ENCODE results near the gene G6PD.
"Not testable (repeated sequence)": the region's sequence is repeated elsewhere in the genome, so short reads cannot be mapped to it uniquely, and the experiment has no call there.

G6PD gene

GRCh38 chrX:154546354-154547244 is at the start of gene G6PD:
Gene G6PD (minus strand): TSS chrX:154546846. CDS start chrX:154546155, 691 bp downstream.
- peak; percentile 12 for DNase-seq

GRCh38 chrX:154595559-154596249 is 49.1 kb upstream of the G6PD start:
- no peak for DNase-seq

- DNase-seq: no peak
Observed at GRCh38 chrX:154594491-154594890, 47.8 kb upstream of the G6PD start.

- no peak for DNase-seq
Observed at GRCh38 chrX:154593201-154593600, 46.6 kb upstream of the G6PD start.

GRCh38 chrX:154592505-154592904 is 45.9 kb upstream of the G6PD start:
- no peak for DNase-seq

GRCh38 chrX:154590415-154590814 is 43.8 kb upstream of the G6PD start:
- not testable (repeated sequence) for DNase-seq

GRCh38 chrX:154584585-154585183 is 38.0 kb upstream of the G6PD start, which contains the start of gene CTAG1A:
Gene CTAG1A (plus strand): TSS chrX:154585133. CDS start chrX:154585207, 74 bp downstream.
- DNase-seq: not testable (repeated sequence)

GRCh38 chrX:154582994-154583393 is 36.3 kb upstream of the G6PD start:
- DNase-seq: not testable (repeated sequence)

- DNase-seq: not testable (repeated sequence)
Observed at GRCh38 chrX:154575076-154575475, 28.4 kb upstream of the G6PD start.

GRCh38 chrX:154573061-154573460 is 26.4 kb upstream of the G6PD start:
- not testable (repeated sequence) for DNase-seq

- not testable (repeated sequence) for DNase-seq
Observed at GRCh38 chrX:154570361-154570760, 23.7 kb upstream of the G6PD start.

- DNase-seq: not testable (repeated sequence)
Observed at GRCh38 chrX:154562295-154562694, 15.6 kb upstream of the G6PD start.

GRCh38 chrX:154560326-154560725 is 13.7 kb upstream of the G6PD start:
- DNase-seq: not testable (repeated sequence)

- DNase-seq: not testable (repeated sequence)
Observed at GRCh38 chrX:154558896-154559295, 12.2 kb upstream of the G6PD start.

GRCh38 chrX:154558060-154558690 is 11.5 kb upstream of the G6PD start:
- not testable (repeated sequence) for DNase-seq

- DNase-seq: not testable (repeated sequence)
Observed at GRCh38 chrX:154552112-154552806, 5.6 kb upstream of the G6PD start.

- DNase-seq: no peak
Observed at GRCh38 chrX:154549766-154550165, 3.1 kb upstream of the G6PD start.

- DNase-seq: peak; percentile 3
Observed at GRCh38 chrX:154548028-154548316, 1.3 kb upstream of the G6PD start.

- peak; percentile 89 for DNase-seq
Observed at GRCh38 chrX:154547245-154548027, 790 bp upstream of the G6PD start, which contains the start of gene IKBKG. Gene IKBKG (plus strand): TSS chrX:154547620. CDS start chrX:154552003, 4,383 bp downstream.

GRCh38 chrX:154545673-154546274 is 872 bp downstream of the G6PD start:
- no peak for DNase-seq

Measured in amniotic stem cell (primary cell).